ENCODE measurements around the gene KCNQ1. TPM values are rescaled to one million over a fixed set of nuclear protein-coding genes. Genes with fewer than 3 reads are reported as not detected.

The KCNQ1 gene
- total RNA-seq, 1 donor from 2014 or later = 0.86 TPM

DNA sequence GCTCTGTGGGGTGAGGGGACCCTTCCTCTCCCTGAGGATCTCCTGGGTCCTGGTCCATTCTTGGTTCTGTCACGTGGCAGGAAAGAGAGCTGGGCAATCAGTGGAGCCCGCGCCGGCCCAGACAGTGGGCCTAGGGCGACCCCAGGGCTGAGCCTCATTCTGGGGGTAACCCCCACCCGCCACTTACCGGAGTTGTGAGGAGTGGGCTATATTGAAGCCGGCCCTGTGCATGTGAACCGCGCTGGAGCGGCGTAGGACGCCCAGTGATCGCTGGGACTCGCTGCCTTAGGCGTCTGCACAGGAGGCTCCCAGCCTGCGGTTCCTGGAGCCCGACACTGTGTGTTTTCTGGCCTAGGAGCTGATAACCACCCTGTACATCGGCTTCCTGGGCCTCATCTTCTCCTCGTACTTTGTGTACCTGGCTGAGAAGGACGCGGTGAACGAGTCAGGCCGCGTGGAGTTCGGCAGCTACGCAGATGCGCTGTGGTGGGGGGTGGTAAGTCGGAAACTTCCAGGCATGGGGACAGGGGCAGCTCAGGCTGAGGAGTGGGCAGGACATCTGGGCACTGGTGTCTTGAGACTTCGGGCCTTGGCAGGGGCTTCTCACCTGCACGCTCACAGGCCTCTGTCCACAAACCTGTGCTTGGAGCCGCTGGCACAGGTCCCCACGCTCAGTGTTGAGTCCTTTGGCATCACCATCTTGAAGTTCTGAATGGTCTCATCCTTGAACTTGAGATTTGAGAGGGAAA lies 127.9 kb downstream of the KCNQ1 start:
- Mint-ChIP-seq H3K4me1 (no peaks in the 10 kb centered on the region), H3K27ac (ENCODE audit: unreplicated experiment) (no peak overlapping the region), H3K9me3 (no peaks in the 10 kb centered on the region), H3K4me3 (no peak overlapping the region), H3K36me3 (ENCODE audit: low read depth) (no peaks in the 10 kb centered on the region), H3K27me3 (ENCODE audit: low read depth) (no peaks in the 10 kb centered on the region)
- no peak for DNase-seq (ENCODE audit: low read depth, low spot score)
- TF ChIP-seq, protein P1, sequence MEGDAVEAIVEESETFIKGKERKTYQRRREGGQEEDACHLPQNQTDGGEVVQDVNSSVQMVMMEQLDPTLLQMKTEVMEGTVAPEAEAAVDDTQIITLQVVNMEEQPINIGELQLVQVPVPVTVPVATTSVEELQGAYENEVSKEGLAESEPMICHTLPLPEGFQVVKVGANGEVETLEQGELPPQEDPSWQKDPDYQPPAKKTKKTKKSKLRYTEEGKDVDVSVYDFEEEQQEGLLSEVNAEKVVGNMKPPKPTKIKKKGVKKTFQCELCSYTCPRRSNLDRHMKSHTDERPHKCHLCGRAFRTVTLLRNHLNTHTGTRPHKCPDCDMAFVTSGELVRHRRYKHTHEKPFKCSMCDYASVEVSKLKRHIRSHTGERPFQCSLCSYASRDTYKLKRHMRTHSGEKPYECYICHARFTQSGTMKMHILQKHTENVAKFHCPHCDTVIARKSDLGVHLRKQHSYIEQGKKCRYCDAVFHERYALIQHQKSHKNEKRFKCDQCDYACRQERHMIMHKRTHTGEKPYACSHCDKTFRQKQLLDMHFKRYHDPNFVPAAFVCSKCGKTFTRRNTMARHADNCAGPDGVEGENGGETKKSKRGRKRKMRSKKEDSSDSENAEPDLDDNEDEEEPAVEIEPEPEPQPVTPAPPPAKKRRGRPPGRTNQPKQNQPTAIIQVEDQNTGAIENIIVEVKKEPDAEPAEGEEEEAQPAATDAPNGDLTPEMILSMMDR (conservative IDR thresholded peaks at IDR 0.05) = no peak

DNA sequence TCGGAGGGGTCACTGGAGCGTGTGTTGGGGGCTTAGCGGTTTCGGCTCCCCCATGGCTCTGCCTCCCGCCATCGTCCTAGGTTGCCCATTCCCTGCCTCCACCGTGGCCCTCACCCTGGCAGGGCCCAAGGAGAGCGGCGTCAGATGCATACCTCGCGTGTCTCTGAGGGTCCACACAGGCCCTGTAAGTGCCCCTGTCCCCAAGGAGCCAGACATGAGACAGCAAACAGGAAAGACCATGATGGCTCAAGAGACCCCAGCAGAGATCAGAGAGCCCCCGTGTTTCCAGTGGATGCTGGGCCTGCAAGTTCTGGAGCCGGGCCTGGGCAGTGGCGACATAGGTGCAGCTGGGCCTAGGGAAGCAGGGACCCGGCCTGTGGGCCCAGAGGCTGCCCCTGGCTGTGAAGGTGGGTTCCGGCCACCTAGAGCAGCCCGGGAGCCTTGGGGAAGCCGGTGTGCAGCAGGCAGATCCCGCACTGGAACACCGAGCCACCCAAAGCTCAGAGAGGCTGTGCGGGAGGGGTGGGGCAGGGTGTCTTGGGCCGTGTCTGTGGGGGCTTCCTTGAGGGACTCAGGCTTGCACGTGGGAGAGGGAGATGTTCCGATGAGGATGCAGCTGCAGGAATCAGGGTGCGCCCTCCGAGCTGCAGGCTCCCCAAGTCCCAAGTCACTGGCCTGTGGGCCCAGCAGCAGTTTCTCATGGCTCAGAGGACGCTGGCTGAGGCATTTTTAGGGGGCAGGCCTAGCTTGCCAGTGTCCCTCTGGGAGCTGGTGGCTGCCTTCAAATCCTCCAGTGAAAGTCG lies 128.6 kb downstream of the KCNQ1 start:
- DNase-seq (ENCODE audit: low read depth, low spot score) = no peak
- Mint-ChIP-seq H3K27me3 (ENCODE audit: low read depth) (no peaks in the 10 kb centered on the region), H3K9me3 (no peaks in the 10 kb centered on the region), H3K36me3 (ENCODE audit: low read depth) (no peaks in the 10 kb centered on the region), H3K4me3 (no peak overlapping the region), H3K4me1 (no peaks in the 10 kb centered on the region), H3K27ac (ENCODE audit: unreplicated experiment) (no peak overlapping the region)
- TF ChIP-seq, protein P1 (conservative IDR thresholded peaks at IDR 0.05) = no peak

DNA sequence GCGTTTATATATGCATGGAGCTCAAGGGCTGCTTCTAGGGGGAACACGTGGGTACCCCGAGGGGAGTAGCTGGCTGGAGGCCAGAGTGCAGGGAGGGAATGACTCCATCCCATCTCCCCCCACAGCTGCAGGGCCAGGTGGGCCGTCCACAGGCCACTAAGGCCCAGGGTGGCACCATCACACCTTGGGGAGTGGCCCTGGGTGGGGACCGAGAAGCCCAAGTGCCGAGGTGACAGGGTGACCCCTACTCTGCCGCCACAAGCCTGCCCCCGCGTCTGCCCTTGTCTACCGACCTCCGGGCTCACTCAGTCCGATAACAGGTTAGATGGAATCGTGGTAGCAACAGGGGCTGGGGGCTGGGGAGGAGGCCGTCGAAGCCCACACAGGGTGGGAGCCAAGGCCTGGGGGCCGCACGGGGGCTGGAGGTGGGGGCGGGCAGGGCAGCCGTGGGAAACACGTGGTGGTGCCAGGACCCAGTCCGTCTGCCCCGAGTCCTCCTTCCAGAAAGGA lies 129.3 kb downstream of the KCNQ1 start:
- DNase-seq (ENCODE audit: low read depth, low spot score) = no peak
- no peaks in the 10 kb centered on the region for H3K4me1 Mint-ChIP-seq

DNA sequence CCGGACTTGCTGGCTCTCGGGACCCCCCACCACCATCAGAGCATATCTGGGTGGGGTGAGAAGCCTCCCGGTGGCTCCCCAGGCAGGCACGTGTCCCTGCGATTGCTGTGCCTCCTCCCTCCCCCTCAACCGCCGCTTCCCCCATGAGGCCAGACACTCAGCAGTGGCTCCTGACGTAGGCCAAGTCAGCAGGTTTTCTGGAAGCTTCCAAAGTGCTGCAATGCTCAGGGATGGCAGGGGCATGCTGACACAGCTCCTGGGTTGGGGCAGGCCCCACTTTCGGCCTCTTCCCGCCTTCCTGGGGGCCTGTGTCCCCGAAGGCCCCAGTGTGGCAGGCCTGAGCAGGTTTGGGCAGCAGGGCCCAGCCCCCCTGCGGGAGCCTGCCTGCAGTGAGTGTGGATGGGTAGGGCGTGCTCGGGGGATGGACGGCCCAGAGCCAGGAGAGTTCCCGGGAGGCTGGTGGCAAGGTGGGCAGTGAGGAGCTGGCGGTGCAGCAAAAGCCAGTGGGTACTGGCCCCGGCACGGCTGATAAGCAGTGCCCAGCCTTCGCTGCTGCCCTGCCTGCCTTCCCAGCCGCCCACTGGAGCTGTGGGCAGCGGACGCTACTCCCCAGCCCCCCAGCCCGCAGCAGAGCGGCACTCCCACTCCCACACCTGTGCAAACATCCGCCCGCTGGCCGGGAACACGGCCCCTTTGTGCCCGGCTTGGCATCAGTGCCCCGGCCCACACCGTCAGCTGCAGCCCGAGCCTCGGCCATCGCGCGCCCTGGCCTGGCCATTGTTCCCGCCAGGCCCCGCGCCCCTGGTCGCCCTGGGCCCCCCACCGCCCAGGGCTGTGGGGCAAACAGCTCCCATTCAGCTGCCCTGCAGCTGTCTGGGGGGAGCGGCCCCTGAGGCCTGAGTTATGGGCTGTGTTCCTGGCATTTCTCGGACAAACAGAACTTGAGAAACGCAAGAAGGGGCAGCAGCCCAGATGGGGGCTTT lies 130.0 kb downstream of the KCNQ1 start:
- Mint-ChIP-seq H3K27ac (ENCODE audit: unreplicated experiment) (no peak overlapping the region), H3K27me3 (ENCODE audit: low read depth) (no peaks in the 10 kb centered on the region), H3K4me3 (no peak overlapping the region), H3K4me1 (no peaks in the 10 kb centered on the region), H3K36me3 (ENCODE audit: low read depth) (no peaks in the 10 kb centered on the region), H3K9me3 (no peaks in the 10 kb centered on the region)
- TF ChIP-seq, protein P1 (conservative IDR thresholded peaks at IDR 0.05) = no peak
- DNase-seq (ENCODE audit: low read depth, low spot score) = no peak

More for the DNA sequence above, 129.3 kb downstream of the KCNQ1 start:
- H3K9me3 Mint-ChIP-seq = no peaks in the 10 kb centered on the region
- no peaks in the 10 kb centered on the region for H3K27me3 Mint-ChIP-seq (ENCODE audit: low read depth)
- H3K27ac Mint-ChIP-seq (ENCODE audit: unreplicated experiment) = no peak overlapping the region
- TF ChIP-seq, protein P1 (conservative IDR thresholded peaks at IDR 0.05) = no peak
- H3K4me3 Mint-ChIP-seq = no peak overlapping the region
- no peaks in the 10 kb centered on the region for H3K36me3 Mint-ChIP-seq (ENCODE audit: low read depth)

DNA sequence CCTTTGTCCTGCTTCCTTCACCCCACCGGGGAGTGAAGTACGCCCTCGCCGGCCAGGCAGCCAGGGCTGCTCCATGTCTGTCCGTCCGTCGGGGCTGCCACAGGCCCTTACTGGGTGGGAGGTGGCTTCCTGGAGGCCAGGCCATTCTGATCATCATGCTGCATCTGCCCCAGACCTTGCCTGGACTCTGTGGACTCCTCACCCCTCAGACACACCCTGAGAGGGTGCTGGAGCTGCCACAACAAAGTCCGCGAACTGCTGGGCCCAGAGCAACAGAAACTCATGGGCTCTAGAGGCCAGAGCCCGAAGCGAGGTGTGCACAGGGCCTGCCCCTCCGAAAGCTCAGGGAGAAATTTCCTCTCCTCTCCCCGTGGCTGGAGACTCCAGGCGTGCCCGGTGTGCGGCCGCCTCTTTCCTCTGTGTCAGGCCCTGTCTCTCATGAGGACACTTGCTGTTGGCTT lies 130.8 kb downstream of the KCNQ1 start:
- no peaks in the 10 kb centered on the region for H3K36me3 Mint-ChIP-seq (ENCODE audit: low read depth)
- H3K27ac Mint-ChIP-seq (ENCODE audit: unreplicated experiment) = no peak overlapping the region
- no peaks in the 10 kb centered on the region for H3K4me1 Mint-ChIP-seq
- no peak overlapping the region for H3K4me3 Mint-ChIP-seq
- no peak for DNase-seq (ENCODE audit: low read depth, low spot score)
- H3K9me3 Mint-ChIP-seq = no peaks in the 10 kb centered on the region
- no peaks in the 10 kb centered on the region for H3K27me3 Mint-ChIP-seq (ENCODE audit: low read depth)
- TF ChIP-seq, protein P1 (conservative IDR thresholded peaks at IDR 0.05) = no peak
